ENCODE measurements around the gene STK32B. TPM values are rescaled to one million over a fixed set of nuclear protein-coding genes. Genes with fewer than 3 reads are reported as not detected.

STK32B gene
- total and polyA plus RNA-seq, 2 of the 4 experiments (the other 2 are of a cell fraction) = 5.5 to 6.3 TPM

DNA sequence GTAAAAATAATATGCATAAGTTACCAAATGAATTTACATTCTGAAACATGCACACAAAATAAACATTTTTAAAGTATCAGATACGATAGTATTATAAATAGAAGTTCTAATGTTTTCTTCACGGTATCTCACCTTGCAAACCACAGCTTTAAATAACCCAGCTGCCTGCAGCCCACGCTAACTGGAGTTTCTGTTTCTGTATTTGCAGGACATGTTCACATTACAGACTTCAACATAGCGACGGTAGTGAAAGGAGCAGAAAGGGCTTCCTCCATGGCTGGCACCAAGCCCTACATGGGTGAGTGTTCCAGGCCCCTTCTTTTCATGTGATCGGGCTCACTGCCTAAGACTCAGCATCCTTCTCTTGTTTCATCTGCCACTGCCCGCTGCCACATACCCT is 365.4 kb downstream of the STK32B start:
- Histone ChIP-seq H3K36me3 (ENCODE audit: control insufficient read depth, insufficient read depth, low read length) (peaks cover 5% of the 10 kb centered on the region), H2AK5ac (ENCODE audit: low read depth, low read length) (no peak overlapping the region), H3K79me1 (ENCODE audit: low read depth in 1 of 2, low read length in 2 of 2) (no peaks in the 10 kb centered on the region), H4K8ac (ENCODE audit: low read depth in 2 of 2, low read length in 2 of 2) (no peak overlapping the region), H2AK9ac (replicated peaks; ENCODE audit: low read depth, low read length, poor library complexity) (peak overlapping the region; percentile 47), H3K9me3 (ENCODE audit: control insufficient read depth, insufficient read depth, low read length) (peaks cover 7% of the 10 kb centered on the region), H2BK120ac (ENCODE audit: low read depth, low read length) (no peak overlapping the region), H2AFZ (replicated peaks; ENCODE audit: low read length, poor library complexity) (no peak overlapping the region), H3K4me3 (ENCODE audit: insufficient read depth, low read depth, low read length) (no peak overlapping the region), H2BK20ac (ENCODE audit: low read depth, low read length) (no peak overlapping the region), H3K4me2 (ENCODE audit: low read depth, low read length) (no peak overlapping the region), H4K91ac (ENCODE audit: insufficient read depth, low read depth, low read length) (no peak overlapping the region), H4K20me1 (ENCODE audit: insufficient read depth, low read length) (no peaks in the 10 kb centered on the region), H3K56ac (ENCODE audit: extremely low read depth, insufficient read depth, low read length) (no peak overlapping the region), H2BK5ac (ENCODE audit: low read depth, low read length, poor library complexity, severe bottlenecking) (no peak overlapping the region), H4K5ac (ENCODE audit: low read depth, low read length) (no peak overlapping the region), H3K27ac (ENCODE audit: insufficient read depth, low read length) (no peak overlapping the region), H3K4me1 (ENCODE audit: control insufficient read depth, insufficient read depth, low read length) (no peaks in the 10 kb centered on the region), H3K23ac (ENCODE audit: low read depth, low read length) (no peak overlapping the region), H2BK15ac (ENCODE audit: low read depth, low read length) (no peak overlapping the region), H3K9ac (ENCODE audit: low read depth, low read length) (no peak overlapping the region), H3K27me3 (ENCODE audit: control insufficient read depth, insufficient read depth, low read length) (no peaks in the 10 kb centered on the region), H3K4ac (ENCODE audit: low read depth, low read length) (no peak overlapping the region), H3K14ac (replicated peaks; ENCODE audit: low read depth, low read length) (no peak overlapping the region), H3K9me1 (ENCODE audit: insufficient read depth, low read length) (no peaks in the 10 kb centered on the region), H3K18ac (ENCODE audit: low read depth, low read length) (no peak overlapping the region)
- ChIA-PET CTCF (no interaction called here), POLR2A (ENCODE audit: unreplicated experiment) (no interaction called here)
- no CpG with 5 or more reads among the region's 7 CpGs for WGBS, 2 experiments (ENCODE audit: extremely low coverage in 2 of 2, insufficient read length in 1 of 2)
- no peak for TF ChIP-seq RCOR1 (IDR thresholded peaks at IDR 0.05; ENCODE audit: insufficient replicate concordance, low read length)
- no peak for TF ChIP-seq SMC3 (IDR thresholded peaks at IDR 0.05; ENCODE audit: low read depth, low read length)
- no peak for TF ChIP-seq FOS (IDR thresholded peaks at IDR 0.05; ENCODE audit: low read depth, low read length)
- TF ChIP-seq, protein P1, sequence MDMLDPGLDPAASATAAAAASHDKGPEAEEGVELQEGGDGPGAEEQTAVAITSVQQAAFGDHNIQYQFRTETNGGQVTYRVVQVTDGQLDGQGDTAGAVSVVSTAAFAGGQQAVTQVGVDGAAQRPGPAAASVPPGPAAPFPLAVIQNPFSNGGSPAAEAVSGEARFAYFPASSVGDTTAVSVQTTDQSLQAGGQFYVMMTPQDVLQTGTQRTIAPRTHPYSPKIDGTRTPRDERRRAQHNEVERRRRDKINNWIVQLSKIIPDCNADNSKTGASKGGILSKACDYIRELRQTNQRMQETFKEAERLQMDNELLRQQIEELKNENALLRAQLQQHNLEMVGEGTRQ (IDR thresholded peaks at IDR 0.05; ENCODE audit: low read depth, low read length) = no peak
- TF ChIP-seq MAFK (IDR thresholded peaks at IDR 0.05; ENCODE audit: low read depth, low read length) = no peak
- no peak for TF ChIP-seq POLR2A (IDR thresholded peaks at IDR 0.05; ENCODE audit: low read depth, low read length)
- dilution Hi-C loops (cut with HindIII; ENCODE audit: low sequenced_read_pairs, unreplicated experiment) = no loop called here
- intact Hi-C loops (cut with micrococcal nuclease) = no loop called here
- DNase-seq = no peak
- in situ Hi-C loops (cut with MboI; ENCODE audit: low sequenced_read_pairs) = no loop called here
- BruUV-seq (replicated peaks) = no TSS peak
- ATAC-seq (ENCODE audit: low read depth) = no peak
